ENCODE measurements around the gene GPR39. TPM values are rescaled to one million over a fixed set of nuclear protein-coding genes. Genes with fewer than 3 reads are reported as not detected.
A peak's percentile ranks its signal among the peaks of the same experiment; 100 is the strongest.

Gene GPR39
- total RNA-seq, 1 donor from 2014 or later: 1.0 TPM

- peaks cover 2% of the 10 kb centered on the region for H3K9me3 Mint-ChIP-seq (ENCODE audit: unreplicated experiment)
- no peaks in the 10 kb centered on the region for H3K27me3 Mint-ChIP-seq (ENCODE audit: unreplicated experiment)
- H3K27ac Mint-ChIP-seq (ENCODE audit: unreplicated experiment): no peak overlapping the region
- no peak for DNase-seq
- no peak overlapping the region for H3K4me3 Mint-ChIP-seq (ENCODE audit: unreplicated experiment)
- no peaks in the 10 kb centered on the region for H3K36me3 Mint-ChIP-seq (ENCODE audit: unreplicated experiment)
- no peak for TF ChIP-seq CTCF (IDR thresholded peaks at IDR 0.05; ENCODE audit: partially characterized antibody, unreplicated experiment)
- peaks cover 18% of the 10 kb centered on the region for H3K4me1 Mint-ChIP-seq (ENCODE audit: low read depth, unreplicated experiment)
Measured at GRCh38 chr2:132400169-132400900, 16.3 kb upstream of the GPR39 start.

DNA sequence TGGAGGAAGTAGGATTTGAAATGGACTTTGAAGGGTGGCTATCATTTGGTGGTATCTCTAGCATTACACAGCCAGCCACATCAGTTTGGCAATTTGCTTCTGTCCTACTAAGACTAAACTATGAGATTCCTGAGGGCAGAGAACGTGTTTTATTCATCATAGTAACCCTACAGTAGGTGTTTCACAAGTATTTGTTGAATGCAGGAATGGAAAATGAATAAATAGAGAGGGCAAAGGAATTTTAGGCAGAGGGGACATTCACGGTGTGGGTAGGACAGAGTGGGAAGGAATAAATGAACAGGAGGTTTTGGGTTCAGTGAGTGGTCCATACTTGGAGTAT, 15.7 kb upstream of the GPR39 start:
- no peak overlapping the region for H3K27ac Mint-ChIP-seq (ENCODE audit: unreplicated experiment)
- H3K4me1 Mint-ChIP-seq (ENCODE audit: low read depth, unreplicated experiment): peaks cover 18% of the 10 kb centered on the region
- H3K36me3 Mint-ChIP-seq (ENCODE audit: unreplicated experiment): no peaks in the 10 kb centered on the region
- DNase-seq: no peak
- no peaks in the 10 kb centered on the region for H3K27me3 Mint-ChIP-seq (ENCODE audit: unreplicated experiment)
- TF ChIP-seq CTCF (IDR thresholded peaks at IDR 0.05; ENCODE audit: partially characterized antibody, unreplicated experiment): no peak
- H3K4me3 Mint-ChIP-seq (ENCODE audit: unreplicated experiment): no peak overlapping the region
- peaks cover 2% of the 10 kb centered on the region for H3K9me3 Mint-ChIP-seq (ENCODE audit: unreplicated experiment)

DNA sequence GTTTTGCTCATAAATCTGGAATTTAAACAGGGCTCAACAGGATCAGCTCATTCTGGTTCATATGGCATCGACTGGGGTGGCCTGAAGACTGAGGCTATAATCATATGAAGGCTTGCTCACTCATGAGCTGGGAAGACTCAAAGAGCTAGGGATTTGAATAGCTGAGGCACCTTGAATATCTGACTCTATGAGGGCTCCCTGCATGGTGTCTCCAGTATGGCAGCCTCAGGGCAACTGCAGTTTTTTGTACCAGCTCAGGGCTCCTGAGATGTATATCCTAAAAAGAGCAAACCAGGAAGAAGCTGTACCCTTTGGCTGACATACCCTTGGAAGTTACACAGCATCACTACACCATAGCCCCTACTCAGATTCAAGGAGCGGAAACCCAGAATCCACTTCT, 15.3 kb upstream of the GPR39 start:
- H3K27me3 Mint-ChIP-seq (ENCODE audit: unreplicated experiment): no peaks in the 10 kb centered on the region
- TF ChIP-seq CTCF (IDR thresholded peaks at IDR 0.05; ENCODE audit: partially characterized antibody, unreplicated experiment): no peak
- H3K27ac Mint-ChIP-seq (ENCODE audit: unreplicated experiment): no peak overlapping the region
- DNase-seq: no peak
- H3K9me3 Mint-ChIP-seq (ENCODE audit: unreplicated experiment): no peaks in the 10 kb centered on the region
- peaks cover 18% of the 10 kb centered on the region for H3K4me1 Mint-ChIP-seq (ENCODE audit: low read depth, unreplicated experiment)
- H3K4me3 Mint-ChIP-seq (ENCODE audit: unreplicated experiment): no peak overlapping the region
- no peaks in the 10 kb centered on the region for H3K36me3 Mint-ChIP-seq (ENCODE audit: unreplicated experiment)

GRCh38 chr2:132403146-132403545, 13.5 kb upstream of the GPR39 start:
- DNase-seq: no peak
- H3K9me3 Mint-ChIP-seq (ENCODE audit: unreplicated experiment): no peaks in the 10 kb centered on the region
- H3K4me1 Mint-ChIP-seq (ENCODE audit: low read depth, unreplicated experiment): peaks cover 17% of the 10 kb centered on the region
- no peaks in the 10 kb centered on the region for H3K36me3 Mint-ChIP-seq (ENCODE audit: unreplicated experiment)
- H3K27ac Mint-ChIP-seq (ENCODE audit: unreplicated experiment): no peak overlapping the region
- no peak overlapping the region for H3K4me3 Mint-ChIP-seq (ENCODE audit: unreplicated experiment)
- H3K27me3 Mint-ChIP-seq (ENCODE audit: unreplicated experiment): no peaks in the 10 kb centered on the region
- no peak for TF ChIP-seq CTCF (IDR thresholded peaks at IDR 0.05; ENCODE audit: partially characterized antibody, unreplicated experiment)

GRCh38 chr2:132404056-132404455, 12.5 kb upstream of the GPR39 start:
- H3K4me1 Mint-ChIP-seq (ENCODE audit: low read depth, unreplicated experiment): peaks cover 17% of the 10 kb centered on the region
- peak overlapping the region; percentile 53 for H3K27ac Mint-ChIP-seq (ENCODE audit: unreplicated experiment)
- DNase-seq: no peak
- H3K36me3 Mint-ChIP-seq (ENCODE audit: unreplicated experiment): no peaks in the 10 kb centered on the region
- H3K9me3 Mint-ChIP-seq (ENCODE audit: unreplicated experiment): no peaks in the 10 kb centered on the region
- no peak for TF ChIP-seq CTCF (IDR thresholded peaks at IDR 0.05; ENCODE audit: partially characterized antibody, unreplicated experiment)
- H3K4me3 Mint-ChIP-seq (ENCODE audit: unreplicated experiment): no peak overlapping the region
- H3K27me3 Mint-ChIP-seq (ENCODE audit: unreplicated experiment): no peaks in the 10 kb centered on the region
